Fibroblast of pulmonary artery (primary cell): ENCODE measurements around the gene MRPL4.

ENCODE experiments used
- DNase-seq: peaks from one replicate; pipeline ENCODE4 v3.0.0-alpha.2; 2010; ENCODE audit warnings: low read depth
- H3K4me3 ChIP-seq: replicated peaks from 2 replicates; pipeline ENCODE4 v1.5.1; 2011; ENCODE audit warnings: low read depth, mild to moderate bottlenecking, control low read depth, low read length, moderate library complexity
- TF ChIP-seq, protein P1 (sequence below): IDR thresholded peaks from 2 replicates; pipeline ENCODE4 v1.5.1; 2011; ENCODE audit warnings: mild to moderate bottlenecking, control low read depth, low read length, inconsistent platforms; ENCODE audit errors: missing control alignments

Gene MRPL4

DNA sequence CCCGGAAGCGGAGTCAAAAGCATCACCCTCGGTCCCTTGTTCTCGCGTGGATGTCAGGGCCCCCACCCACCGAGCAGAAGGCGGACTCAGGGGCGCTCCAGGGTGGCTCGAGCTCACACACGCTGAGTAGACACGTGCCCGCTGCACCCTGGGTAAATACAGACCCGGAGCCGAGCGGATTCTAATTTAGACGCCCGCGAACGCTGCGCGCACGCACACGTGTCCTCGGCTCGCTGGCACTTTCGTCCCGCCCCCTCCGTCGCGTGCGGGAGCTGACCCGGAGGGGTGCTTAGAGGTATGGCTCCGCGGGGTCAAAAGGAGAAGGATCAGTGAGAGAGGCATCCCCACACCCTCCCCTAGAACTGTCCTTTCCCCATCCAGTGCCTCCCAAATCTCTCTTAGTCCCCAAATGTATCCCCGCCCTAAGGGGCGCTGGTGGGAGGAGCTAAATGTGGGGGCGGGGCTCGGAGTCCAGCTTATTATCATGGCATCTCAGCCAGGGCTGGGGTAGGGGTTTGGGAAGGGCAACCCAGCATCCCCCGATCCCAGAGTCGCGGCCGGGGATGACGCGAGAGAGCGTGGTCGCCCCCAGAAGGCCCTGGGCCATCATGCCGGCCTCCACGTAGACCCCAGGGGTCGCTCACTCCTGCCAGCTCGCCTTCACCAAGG, 37.3 kb downstream of the MRPL4 start:
- peak; percentile 47 for DNase-seq
- TF ChIP-seq, protein P1, sequence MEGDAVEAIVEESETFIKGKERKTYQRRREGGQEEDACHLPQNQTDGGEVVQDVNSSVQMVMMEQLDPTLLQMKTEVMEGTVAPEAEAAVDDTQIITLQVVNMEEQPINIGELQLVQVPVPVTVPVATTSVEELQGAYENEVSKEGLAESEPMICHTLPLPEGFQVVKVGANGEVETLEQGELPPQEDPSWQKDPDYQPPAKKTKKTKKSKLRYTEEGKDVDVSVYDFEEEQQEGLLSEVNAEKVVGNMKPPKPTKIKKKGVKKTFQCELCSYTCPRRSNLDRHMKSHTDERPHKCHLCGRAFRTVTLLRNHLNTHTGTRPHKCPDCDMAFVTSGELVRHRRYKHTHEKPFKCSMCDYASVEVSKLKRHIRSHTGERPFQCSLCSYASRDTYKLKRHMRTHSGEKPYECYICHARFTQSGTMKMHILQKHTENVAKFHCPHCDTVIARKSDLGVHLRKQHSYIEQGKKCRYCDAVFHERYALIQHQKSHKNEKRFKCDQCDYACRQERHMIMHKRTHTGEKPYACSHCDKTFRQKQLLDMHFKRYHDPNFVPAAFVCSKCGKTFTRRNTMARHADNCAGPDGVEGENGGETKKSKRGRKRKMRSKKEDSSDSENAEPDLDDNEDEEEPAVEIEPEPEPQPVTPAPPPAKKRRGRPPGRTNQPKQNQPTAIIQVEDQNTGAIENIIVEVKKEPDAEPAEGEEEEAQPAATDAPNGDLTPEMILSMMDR = no peak

DNA sequence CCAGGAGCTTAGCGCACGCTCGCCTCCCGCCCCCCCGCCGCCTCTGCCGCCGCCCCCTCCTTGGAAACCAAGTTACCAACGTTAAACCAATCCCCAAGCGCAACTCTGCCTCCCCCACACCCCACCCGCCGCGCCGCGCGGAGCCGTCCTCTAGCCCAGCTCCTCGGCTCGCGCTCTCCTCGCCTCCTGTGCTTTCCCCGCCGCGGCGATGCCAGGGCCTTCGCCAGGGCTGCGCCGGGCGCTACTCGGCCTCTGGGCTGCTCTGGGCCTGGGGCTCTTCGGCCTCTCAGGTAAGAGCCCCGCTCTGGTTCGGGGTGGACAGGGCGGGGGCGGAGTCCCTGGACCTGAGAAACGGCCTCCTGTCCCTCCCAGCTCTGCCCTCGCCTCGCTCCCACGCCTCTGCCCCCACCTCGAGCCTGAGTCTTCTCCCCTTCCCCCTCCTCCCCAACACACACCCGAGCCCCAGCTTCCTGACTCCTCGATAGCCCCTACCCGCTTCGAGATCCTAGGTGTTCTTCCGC, 37.9 kb downstream of the MRPL4 start, which contains the start of gene ICAM5:
ICAM5 (plus strand) TSS at position 117 of the 521 bp plus-strand sequence; CDS start at position 209, 92 bp downstream.
- DNase-seq = no peak
- peak within 1 kb of the TSS; percentile 54 for H3K4me3 ChIP-seq
- TF ChIP-seq, protein P1 = no peak

More for the DNA sequence above, 37.3 kb downstream of the MRPL4 start:
- peak overlapping the region; percentile 54 for H3K4me3 ChIP-seq

DNA sequence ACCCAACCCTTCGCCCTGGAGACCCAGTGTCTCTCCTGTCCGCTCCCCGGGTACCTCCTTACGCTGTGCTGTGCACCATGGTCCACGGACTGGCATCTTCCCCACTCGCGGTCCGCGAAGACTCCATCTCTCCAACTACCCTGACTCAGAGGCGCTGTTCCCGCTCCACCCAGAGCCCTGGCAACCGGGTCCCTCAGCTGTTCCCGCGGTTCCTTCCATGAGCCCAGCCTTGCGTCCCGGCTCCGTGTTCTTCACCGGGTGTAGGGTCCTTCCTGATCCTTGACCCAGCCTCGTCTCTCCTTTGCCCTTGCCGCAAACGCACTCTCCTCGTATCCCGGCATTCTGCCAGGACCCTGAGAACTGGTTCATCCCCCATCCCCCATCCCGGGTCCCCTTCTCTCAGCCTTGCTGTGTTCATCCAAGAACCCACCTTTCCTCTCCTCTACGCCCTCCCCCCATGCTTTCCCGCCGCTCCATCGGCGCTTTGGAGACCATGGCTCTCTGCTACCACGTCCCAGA, 38.4 kb downstream of the MRPL4 start:
- TF ChIP-seq, protein P1 = no peak
- DNase-seq = no peak
- H3K4me3 ChIP-seq = peak overlapping the region; percentile 54

DNA sequence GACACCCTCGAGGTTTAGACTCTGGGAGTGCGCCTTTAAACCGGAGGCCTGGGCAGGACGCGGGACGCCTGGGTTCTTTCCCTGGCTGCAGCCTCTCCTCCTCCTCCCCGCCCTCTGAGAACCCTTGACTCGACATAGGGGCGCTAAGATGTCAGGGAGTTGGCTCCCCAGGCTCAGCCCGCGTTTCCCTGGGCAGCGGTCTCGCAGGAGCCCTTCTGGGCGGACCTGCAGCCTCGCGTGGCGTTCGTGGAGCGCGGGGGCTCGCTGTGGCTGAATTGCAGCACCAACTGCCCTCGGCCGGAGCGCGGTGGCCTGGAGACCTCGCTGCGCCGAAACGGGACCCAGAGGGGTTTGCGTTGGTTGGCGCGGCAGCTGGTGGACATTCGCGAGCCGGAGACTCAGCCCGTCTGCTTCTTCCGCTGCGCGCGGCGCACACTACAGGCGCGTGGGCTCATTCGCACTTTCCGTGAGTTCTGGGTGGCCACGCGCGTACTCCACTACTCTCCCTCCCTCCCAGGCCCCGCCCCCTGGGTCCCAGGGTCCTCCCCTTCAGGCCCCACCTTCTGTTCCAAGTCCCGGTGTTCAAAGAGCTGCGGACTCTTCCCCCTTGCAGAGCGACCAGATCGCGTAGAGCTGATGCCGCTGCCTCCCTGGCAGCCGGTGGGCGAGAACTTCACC, 39.0 kb downstream of the MRPL4 start:
- DNase-seq = no peak
- TF ChIP-seq, protein P1 = no peak

GRCh38 chr19:10291554-10292205, 39.7 kb downstream of the MRPL4 start:
- TF ChIP-seq, protein P1 = no peak
- peak overlapping the region; percentile 54 for H3K4me3 ChIP-seq
- DNase-seq = no peak

More for the DNA sequence above, 39.0 kb downstream of the MRPL4 start:
- peak overlapping the region; percentile 54 for H3K4me3 ChIP-seq

- peak; percentile 68 for DNase-seq
- H3K4me3 ChIP-seq = peak overlapping the region; percentile 54
- TF ChIP-seq, protein P1 = no peak
Measured at GRCh38 chr19:10292206-10292788, 40.3 kb downstream of the MRPL4 start.
